H1 (cell line): ENCODE results near the gene PCTP. TPM values are rescaled to one million over a fixed set of nuclear protein-coding genes. Genes with fewer than 3 reads are reported as not detected.

ENCODE experiments used
- BRCA1 ChIP-seq: IDR thresholded peaks from 2 replicates; pipeline ENCODE4 v1.6.1; 2012; ENCODE audit warnings: low read depth, low read length, improper control_type of control experiment
- CHD7 ChIP-seq: fragments of 300-600 bp; sonication (generic); IDR thresholded peaks from 2 replicates; pipeline ENCODE4 v1.7.1; 2012; ENCODE audit warnings: low read length, moderate library complexity, mild to moderate bottlenecking, inconsistent platforms; ENCODE audit not compliant: insufficient replicate concordance
- GABPA ChIP-seq: IDR thresholded peaks from 2 replicates; pipeline ENCODE4 v1.6.1; 2011; ENCODE audit warnings: mild to moderate bottlenecking, low read length, moderate library complexity, borderline replicate concordance; ENCODE audit not compliant: insufficient read depth
- PHF8 ChIP-seq: fragments of 200-600 bp; sonication (generic); conservative IDR thresholded peaks from 2 replicates; pipeline ENCODE4 v1.7.1; 2012; ENCODE audit warnings: low read depth, mild to moderate bottlenecking, inconsistent platforms, low read length, moderate library complexity
- POU5F1 ChIP-seq: IDR thresholded peaks from 2 replicates; pipeline ENCODE4 v1.6.1; 2011; ENCODE audit warnings: low read depth, mild to moderate bottlenecking, low read length, moderate library complexity
- RBBP5 ChIP-seq: IDR thresholded peaks from 2 replicates; pipeline ENCODE4 v1.7.1; 2012; ENCODE audit warnings: low read depth, mild to moderate bottlenecking, inconsistent platforms, low read length, moderate library complexity, borderline replicate concordance
- SIX5 ChIP-seq: IDR thresholded peaks from 2 replicates; pipeline ENCODE4 v1.6.1; 2011; ENCODE audit warnings: mild to moderate bottlenecking, low read depth, low read length
- SUZ12 ChIP-seq: fragments of 200-600 bp; sonication (generic); IDR thresholded peaks from 2 replicates; pipeline ENCODE4 v1.6.1; 2012; ENCODE audit warnings: mild to moderate bottlenecking, inconsistent platforms, low read length, moderate library complexity, mixed read lengths
- TCF12 ChIP-seq: IDR thresholded peaks from 2 replicates; pipeline ENCODE4 v1.6.1; 2011; ENCODE audit warnings: low read depth, mild to moderate bottlenecking, low read length
- YY1 ChIP-seq: IDR thresholded peaks from 2 replicates; pipeline ENCODE4 v1.6.1; 2011; ENCODE audit warnings: low read depth, mild to moderate bottlenecking, low read length
- polyA plus RNA-seq, 7 experiments: library from polyadenylated mRNA; depleted of rRNA in 3 of 7; stranded (reverse) in 5 of 7; unstranded in 2 of 7; fragments of >200 nt in 5 of 7; fragments of 200-250 nt in 2 of 7; gene quantifications; 1 replicate in 5 of 7; 2 replicates in 1 of 7; 4 replicates in 1 of 7; pipeline versions ENCODE4 v1.2.1 to v1.2.3, GENCODE V29; 2011 to 2013; ENCODE audit warnings: missing spikeins in 2 of 7, mixed read lengths in 2 of 7
- total RNA-seq: library from RNA; stranded (reverse); fragmentation: NEBNext Ultra II Directional; extraction: Animal tissue kit (Norgen Biotek cat#: 25700); gene quantifications from 2 replicates; pipeline ENCODE4 v1.2.1, GENCODE V29; 2021

PCTP gene
- total and polyA plus RNA-seq, 2 of the 8 experiments (the other 6 are each of a cell fraction or from before 2014, with no cell fraction given) = 14.1 to 14.6 TPM

- TF ChIP-seq CHD7 = no peak
- TF ChIP-seq TCF12 = no peak
- TF ChIP-seq SUZ12 = no peak
- no peak for TF ChIP-seq RBBP5
- TF ChIP-seq BRCA1 = no peak
- TF ChIP-seq PHF8 = no peak
- TF ChIP-seq YY1 = no peak
- TF ChIP-seq GABPA = no peak
- TF ChIP-seq POU5F1 = no peak
- no peak for TF ChIP-seq SIX5
These were observed 66.5 kb downstream of the PCTP start (continued) for GRCh38 chr17:55817397-55817709.
